WTC11 (cell line): ENCODE results near the gene EPM2A. TPM values are rescaled to one million over a fixed set of nuclear protein-coding genes. Genes with fewer than 3 reads are reported as not detected.

Source experiments
- ATAC-seq: fragments of 200-7000 bp; cut with Tn5 transposase; 2 replicates; pipeline ENCODE4 v1.10.0; 2021; ENCODE audit warnings: mild to moderate bottlenecking, moderate library complexity
- CTCF ChIA-PET: fragments of 300-600 bp; sonication (Branson Sonifier 250); formaldehyde crosslinking; loops from one replicate; lab custom pipeline; 2021; ENCODE audit warnings: antibody characterized with exemption; lab: Charles Lee
- POLR2A ChIA-PET: fragments of 350-600 bp; sonication (Branson Sonifier 250); formaldehyde crosslinking; loops from one replicate; lab custom pipeline; 2021; ENCODE audit warnings: antibody characterized with exemption; lab: Charles Lee
- DNase-seq: peaks from one replicate; pipeline ENCODE4 v3.0.0; 2021; ENCODE audit warnings: low spot score
- H3K27ac Mint-ChIP-seq: 2 replicates; pipeline ENCODE4 v1.8.0; 2021; ENCODE audit warnings: mixed read lengths
- H3K27me3 Mint-ChIP-seq: 2 replicates; pipeline ENCODE4 v1.8.0; 2021; ENCODE audit warnings: low read depth, mild to moderate bottlenecking, moderate library complexity, mixed read lengths
- H3K36me3 Mint-ChIP-seq: 2 replicates; pipeline ENCODE4 v1.8.0; 2021; ENCODE audit warnings: mixed read lengths
- H3K4me1 Mint-ChIP-seq: 2 replicates; pipeline ENCODE4 v1.8.0; 2022; ENCODE audit warnings: mixed read lengths
- H3K4me3 Mint-ChIP-seq: 2 replicates; pipeline ENCODE4 v1.8.0; 2021; ENCODE audit warnings: mild to moderate bottlenecking, moderate library complexity, mixed read lengths
- H3K9me3 Mint-ChIP-seq: 2 replicates; pipeline ENCODE4 v1.8.0; 2021; ENCODE audit warnings: mixed read lengths
- AFF4 ChIP-seq: sonication (generic); formaldehyde crosslinking; IDR thresholded peaks from 2 replicates; pipeline ENCODE4 v1.8.1; 2023; ENCODE audit warnings: mild to moderate bottlenecking, missing genetic modification reagents, borderline replicate concordance
- ATF1 ChIP-seq: sonication (generic); formaldehyde crosslinking; IDR thresholded peaks from 2 replicates; pipeline ENCODE4 v1.8.1; 2023; ENCODE audit warnings: mild to moderate bottlenecking, moderate library complexity, missing genetic modification reagents
- ATF2 ChIP-seq: sonication (generic); formaldehyde crosslinking; IDR thresholded peaks from 2 replicates; pipeline ENCODE4 v1.8.1; 2022; ENCODE audit warnings: low read depth, missing genetic modification reagents, borderline replicate concordance
- CBFB ChIP-seq: sonication (generic); formaldehyde crosslinking; IDR thresholded peaks from 2 replicates; pipeline ENCODE4 v1.8.1; 2022; ENCODE audit warnings: mild to moderate bottlenecking, low read depth, missing genetic modification reagents
- CREB1 ChIP-seq: sonication (generic); formaldehyde crosslinking; IDR thresholded peaks from 2 replicates; pipeline ENCODE4 v1.8.0; 2023; ENCODE audit warnings: mild to moderate bottlenecking, missing genetic modification reagents
- CREM ChIP-seq: sonication (generic); formaldehyde crosslinking; IDR thresholded peaks from 2 replicates; pipeline ENCODE4 v1.8.1; 2022; ENCODE audit warnings: mild to moderate bottlenecking, missing genetic modification reagents, moderate library complexity
- CTCF ChIP-seq: fragments of 200-600 bp; IDR thresholded peaks from 2 replicates; pipeline ENCODE4 v1.8.0; 2022; ENCODE audit warnings: antibody characterized with exemption
- GABPB1 ChIP-seq: sonication (generic); formaldehyde crosslinking; IDR thresholded peaks from 2 replicates; pipeline ENCODE4 v1.8.1; 2023; ENCODE audit warnings: mild to moderate bottlenecking, missing genetic modification reagents
- GTF2I ChIP-seq: fragments of 250-450 bp; sonication (Bioruptor Pico); conservative IDR thresholded peaks from 2 replicates; pipeline ENCODE4 v1.4.0; 2021; ENCODE audit warnings: mild to moderate bottlenecking
- JUN ChIP-seq: sonication (generic); formaldehyde crosslinking; IDR thresholded peaks from 2 replicates; pipeline ENCODE4 v1.8.0; 2023; ENCODE audit warnings: mild to moderate bottlenecking, missing genetic modification reagents
- KAT7 ChIP-seq: sonication (generic); formaldehyde crosslinking; IDR thresholded peaks from 2 replicates; pipeline ENCODE4 v1.8.1; 2023; ENCODE audit warnings: missing genetic modification reagents, mild to moderate bottlenecking, borderline replicate concordance
- MAX ChIP-seq: sonication (generic); formaldehyde crosslinking; IDR thresholded peaks from 2 replicates; pipeline ENCODE4 v1.8.0; 2022; ENCODE audit warnings: mild to moderate bottlenecking, missing genetic modification reagents
- MXD4 ChIP-seq: fragments of 250-450 bp; sonication (Bioruptor Pico); IDR thresholded peaks from 2 replicates; pipeline ENCODE4 v1.8.0; 2021; ENCODE audit warnings: mild to moderate bottlenecking, moderate library complexity, borderline replicate concordance
- NFYB ChIP-seq: sonication (generic); formaldehyde crosslinking; conservative IDR thresholded peaks from 2 replicates; pipeline ENCODE4 v1.8.0; 2022; ENCODE audit warnings: low read depth, missing genetic modification reagents
- NR1H2 ChIP-seq: sonication (generic); formaldehyde crosslinking; IDR thresholded peaks from 2 replicates; pipeline ENCODE4 v1.9.0; 2021; ENCODE audit warnings: mild to moderate bottlenecking, moderate library complexity, missing genetic modification reagents
- PRRX2 ChIP-seq: fragments of 250-450 bp; sonication (Bioruptor Pico); IDR thresholded peaks from 2 replicates; pipeline ENCODE4 v1.8.0; 2021; ENCODE audit warnings: mild to moderate bottlenecking
- SMAD4 ChIP-seq: sonication (generic); formaldehyde crosslinking; IDR thresholded peaks from 2 replicates; pipeline ENCODE4 v1.8.0; 2022; ENCODE audit warnings: mild to moderate bottlenecking, missing genetic modification reagents
- TEAD4 ChIP-seq: sonication (generic); formaldehyde crosslinking; IDR thresholded peaks from 2 replicates; pipeline ENCODE4 v1.8.0; 2022; ENCODE audit warnings: mild to moderate bottlenecking, missing genetic modification reagents
- USF1 ChIP-seq: sonication (generic); formaldehyde crosslinking; IDR thresholded peaks from 2 replicates; pipeline ENCODE4 v1.8.0; 2022; ENCODE audit warnings: mild to moderate bottlenecking, missing genetic modification reagents
- ZBTB21 ChIP-seq: sonication (generic); formaldehyde crosslinking; IDR thresholded peaks from 2 replicates; pipeline ENCODE4 v1.8.1; 2023; ENCODE audit warnings: mild to moderate bottlenecking, missing genetic modification reagents, borderline replicate concordance
- ZMAT4 ChIP-seq: fragments of 250-450 bp; sonication (Bioruptor Pico); IDR thresholded peaks from 2 replicates; pipeline ENCODE4 v1.9.0; 2021; ENCODE audit warnings: mild to moderate bottlenecking
- ZNF121 ChIP-seq: sonication (generic); formaldehyde crosslinking; IDR thresholded peaks from 2 replicates; pipeline ENCODE4 v1.8.0; 2023; ENCODE audit warnings: missing genetic modification reagents
- ZNF317 ChIP-seq: sonication (generic); formaldehyde crosslinking; IDR thresholded peaks from 2 replicates; pipeline ENCODE4 v1.8.1; 2023; ENCODE audit warnings: low read depth, mild to moderate bottlenecking, moderate library complexity, missing genetic modification reagents, borderline replicate concordance
- ZNF416 ChIP-seq: fragments of 250-450 bp; sonication (Bioruptor Pico); IDR thresholded peaks from 2 replicates; pipeline ENCODE4 v1.9.0; 2021; ENCODE audit warnings: mild to moderate bottlenecking, inconsistent platforms
- total RNA-seq: library from RNA; stranded (reverse); gene quantifications from 3 replicates; pipeline ENCODE4 v1.2.3, GENCODE V29; 2021

Gene EPM2A
- total RNA-seq, 1 experiment from 2014 or later: 5.3 TPM

GRCh38 chr6:145670311-145670710 lies 65.0 kb downstream of the EPM2A start:
- ChIA-PET POLR2A (no interaction called here), CTCF (interaction anchor here (1.7 kb wide), 1 partner anchor 33 kb away, joined by 5 read pairs; no protein-coding TSS in a partner anchor)
- H3K9me3 Mint-ChIP-seq: peaks cover 3% of the 10 kb centered on the region; the same call in 1 of the 2 replicates
- no peak overlapping the region for H3K4me3 Mint-ChIP-seq
- H3K27ac Mint-ChIP-seq: no peak overlapping the region
- no peaks in the 10 kb centered on the region; the same call in 1 of the 2 replicates for H3K36me3 Mint-ChIP-seq
- no peak for DNase-seq
- TF ChIP-seq SMAD4 (no peak), ZNF317 (no peak), GABPB1 (CRISPR knock-in tag) (no peak), GTF2I (CRISPR knock-in tag) (no peak), CBFB (CRISPR knock-in tag) (no peak), TEAD4 (CRISPR knock-in tag) (no peak)
- TF ChIP-seq, all 79 proteins: peak for 0
- H3K4me1 Mint-ChIP-seq: peaks cover 4% of the 10 kb centered on the region
- H3K27me3 Mint-ChIP-seq: no peaks in the 10 kb centered on the region
- ATAC-seq: no peak

GRCh38 chr6:145669627-145670034 lies 65.7 kb downstream of the EPM2A start:
- H3K36me3 Mint-ChIP-seq: no peaks in the 10 kb centered on the region; the same call in 1 of the 2 replicates
- ChIA-PET POLR2A (no interaction called here), CTCF (no interaction called here)
- H3K27ac Mint-ChIP-seq: no peak overlapping the region
- no peak overlapping the region for H3K4me3 Mint-ChIP-seq
- peaks cover 4% of the 10 kb centered on the region for H3K4me1 Mint-ChIP-seq
- DNase-seq (no peak), ATAC-seq (no peak)
- H3K9me3 Mint-ChIP-seq: peaks cover 3% of the 10 kb centered on the region; the same call in 1 of the 2 replicates
- TF ChIP-seq CREB1 (CRISPR knock-in tag) (no peak), ATF2 (CRISPR knock-in tag) (no peak), ZNF121 (no peak), NR1H2 (no peak), ATF1 (CRISPR knock-in tag) (no peak), ZNF416 (CRISPR knock-in tag) (no peak), ZMAT4 (CRISPR knock-in tag) (no peak), USF1 (CRISPR knock-in tag) (no peak), MAX (no peak), KAT7 (CRISPR knock-in tag) (no peak), PRRX2 (CRISPR knock-in tag) (no peak), ZBTB21 (CRISPR knock-in tag) (no peak), CTCF (no peak), ZNF317 (no peak), AFF4 (CRISPR knock-in tag) (no peak), CREM (CRISPR knock-in tag) (no peak), JUN (CRISPR knock-in tag) (no peak), NFYB (CRISPR knock-in tag) (no peak), MXD4 (CRISPR knock-in tag) (no peak)
- H3K27me3 Mint-ChIP-seq: no peaks in the 10 kb centered on the region
